ENCODE measurements around the gene MROH8. TPM values are rescaled to one million over a fixed set of nuclear protein-coding genes. Genes with fewer than 3 reads are reported as not detected.
"Not testable (repeated sequence)": the region's sequence is repeated elsewhere in the genome, so short reads cannot be mapped to it uniquely, and the experiment has no call there.

MROH8 gene
- total RNA-seq, 1 donor from 2014 or later = 1.5 TPM

DNA sequence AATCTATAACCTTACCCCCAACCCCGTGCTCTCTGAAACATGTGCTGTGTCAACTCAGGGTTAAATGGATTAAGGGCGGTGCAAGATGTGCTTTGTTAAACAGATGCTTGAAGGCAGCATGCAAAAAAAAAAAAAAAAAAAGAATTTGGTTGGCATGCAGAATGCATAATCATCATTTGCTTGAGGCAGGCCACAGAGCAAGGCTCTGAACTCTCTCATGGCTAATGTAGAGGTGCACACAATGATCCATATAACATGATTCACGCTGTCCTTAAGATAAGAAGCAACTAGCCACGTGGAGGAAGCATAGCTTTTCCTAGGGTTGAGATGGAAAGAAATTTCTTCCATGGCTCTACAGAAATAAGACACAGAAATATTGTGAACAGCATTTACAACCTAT is 27.8 kb downstream of the MROH8 start:
- H3K4me1 ChIP-seq = no peaks in the 10 kb centered on the region
- no peak overlapping the region for H3K4me3 ChIP-seq
- no peaks in the 10 kb centered on the region for H3K27me3 ChIP-seq
- H3K36me3 ChIP-seq = no peaks in the 10 kb centered on the region
- no peak for DNase-seq (ENCODE audit: extremely low spot score in 2 of 2)
- intact Hi-C loops (cut with DNase I) = no loop called here
- no peak overlapping the region for H3K27ac ChIP-seq
- H3K9me3 ChIP-seq = no peaks in the 10 kb centered on the region
- TF ChIP-seq POLR2A (IDR thresholded peaks at IDR 0.05) (no peak), POLR2AphosphoS5 (IDR thresholded peaks at IDR 0.05; ENCODE audit: insufficient read depth in 1 of 2, low read depth in 1 of 2) (no peak)
- TF ChIP-seq, protein P1, sequence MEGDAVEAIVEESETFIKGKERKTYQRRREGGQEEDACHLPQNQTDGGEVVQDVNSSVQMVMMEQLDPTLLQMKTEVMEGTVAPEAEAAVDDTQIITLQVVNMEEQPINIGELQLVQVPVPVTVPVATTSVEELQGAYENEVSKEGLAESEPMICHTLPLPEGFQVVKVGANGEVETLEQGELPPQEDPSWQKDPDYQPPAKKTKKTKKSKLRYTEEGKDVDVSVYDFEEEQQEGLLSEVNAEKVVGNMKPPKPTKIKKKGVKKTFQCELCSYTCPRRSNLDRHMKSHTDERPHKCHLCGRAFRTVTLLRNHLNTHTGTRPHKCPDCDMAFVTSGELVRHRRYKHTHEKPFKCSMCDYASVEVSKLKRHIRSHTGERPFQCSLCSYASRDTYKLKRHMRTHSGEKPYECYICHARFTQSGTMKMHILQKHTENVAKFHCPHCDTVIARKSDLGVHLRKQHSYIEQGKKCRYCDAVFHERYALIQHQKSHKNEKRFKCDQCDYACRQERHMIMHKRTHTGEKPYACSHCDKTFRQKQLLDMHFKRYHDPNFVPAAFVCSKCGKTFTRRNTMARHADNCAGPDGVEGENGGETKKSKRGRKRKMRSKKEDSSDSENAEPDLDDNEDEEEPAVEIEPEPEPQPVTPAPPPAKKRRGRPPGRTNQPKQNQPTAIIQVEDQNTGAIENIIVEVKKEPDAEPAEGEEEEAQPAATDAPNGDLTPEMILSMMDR (IDR thresholded peaks at IDR 0.05) = no peak

DNA sequence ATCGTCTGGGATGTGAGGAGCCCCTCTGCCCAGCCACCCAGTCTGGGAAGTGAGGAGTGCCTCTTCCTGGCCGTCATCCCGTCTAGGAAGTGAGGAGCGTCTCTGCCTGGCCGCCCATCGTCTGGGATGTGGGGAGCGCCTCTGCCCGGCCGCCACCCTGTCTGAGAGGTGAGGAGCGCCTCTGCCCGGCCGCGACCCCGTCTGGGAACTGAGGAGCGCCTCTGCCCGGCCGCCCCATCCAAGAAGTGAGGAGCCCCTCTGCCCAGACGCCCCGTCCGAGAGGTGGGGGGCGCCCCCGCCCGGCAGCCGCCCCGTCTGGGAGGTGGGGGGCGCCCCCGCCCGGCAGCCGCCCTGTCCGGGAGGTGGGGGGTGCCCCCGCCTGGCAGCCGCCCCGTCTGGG is 28.5 kb downstream of the MROH8 start:
- H3K4me1 ChIP-seq; intact Hi-C loops (cut with DNase I); H3K4me3 ChIP-seq; H3K27me3 ChIP-seq; H3K36me3 ChIP-seq; H3K27ac ChIP-seq; H3K9me3 ChIP-seq; DNase-seq (ENCODE audit: extremely low spot score in 2 of 2): not testable (repeated sequence)

DNA sequence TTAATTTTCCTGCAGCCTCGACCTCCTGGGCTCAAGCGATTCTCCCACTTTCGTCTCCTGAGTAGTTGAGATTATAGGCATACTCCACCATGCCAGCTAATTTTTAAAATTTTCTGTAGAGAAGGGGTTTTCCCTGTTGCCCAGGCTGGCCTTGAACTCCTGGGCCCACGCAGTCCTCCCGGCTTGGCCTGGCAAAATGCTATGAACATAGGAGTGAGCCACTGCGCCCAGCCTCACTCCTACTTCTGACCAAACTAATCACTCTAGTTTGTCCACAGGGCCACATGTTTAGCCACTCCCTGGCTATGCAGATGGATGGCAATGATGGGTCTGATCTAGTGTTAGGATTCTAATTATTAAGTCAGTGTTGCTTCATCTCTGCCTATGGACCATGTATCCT is 32.1 kb downstream of the MROH8 start:
- H3K4me3 ChIP-seq = no peak overlapping the region
- H3K36me3 ChIP-seq = peaks cover 0 to 5% of the 10 kb centered on the region in 2 donors
- TF ChIP-seq POLR2AphosphoS5 (IDR thresholded peaks at IDR 0.05; ENCODE audit: insufficient read depth in 1 of 2, low read depth in 1 of 2) = no peak
- TF ChIP-seq, protein P1 (IDR thresholded peaks at IDR 0.05) = no peak
- no peak for TF ChIP-seq POLR2A (IDR thresholded peaks at IDR 0.05)
- no peak for DNase-seq (ENCODE audit: extremely low spot score in 2 of 2)
- H3K9me3 ChIP-seq = no peaks in the 10 kb centered on the region
- H3K27ac ChIP-seq = no peak overlapping the region
- intact Hi-C loops (cut with DNase I) = no loop called here
- no peaks in the 10 kb centered on the region for H3K4me1 ChIP-seq
- no peaks in the 10 kb centered on the region for H3K27me3 ChIP-seq

DNA sequence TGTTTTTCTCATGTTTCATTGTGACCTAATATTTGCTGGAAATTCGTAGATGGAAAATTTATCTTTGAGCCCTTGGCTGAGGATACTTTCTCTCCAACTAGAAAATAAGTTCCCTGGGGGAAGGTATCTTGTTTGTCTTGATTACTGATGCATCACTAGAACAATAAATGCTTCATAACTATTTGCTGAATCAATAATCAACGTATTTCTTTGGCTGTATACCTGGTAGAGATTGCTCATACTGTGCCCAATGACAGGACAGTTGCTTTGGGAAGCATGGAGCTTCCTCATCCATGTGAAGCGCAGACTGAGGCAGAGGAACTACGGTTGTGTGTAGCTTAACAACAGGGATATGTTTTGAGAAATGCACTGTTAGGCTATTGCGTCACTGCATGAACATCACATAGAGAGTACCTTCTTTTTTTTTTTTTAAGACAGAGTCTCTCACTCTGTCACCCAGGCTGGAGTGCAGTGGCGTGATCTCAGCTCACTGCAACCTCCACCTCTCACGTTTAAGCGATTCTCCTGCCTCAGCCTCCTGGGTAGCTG is 34.4 kb downstream of the MROH8 start:
- intact Hi-C loops (cut with DNase I) = no loop called here
- H3K27ac ChIP-seq = no peak overlapping the region
- DNase-seq (ENCODE audit: extremely low spot score in 2 of 2) = no peak
- H3K4me3 ChIP-seq = no peak overlapping the region
- H3K27me3 ChIP-seq = no peaks in the 10 kb centered on the region
- H3K9me3 ChIP-seq = no peaks in the 10 kb centered on the region
- TF ChIP-seq, protein P1 (IDR thresholded peaks at IDR 0.05) = no peak
- TF ChIP-seq POLR2AphosphoS5 (IDR thresholded peaks at IDR 0.05; ENCODE audit: insufficient read depth in 1 of 2, low read depth in 1 of 2) (no peak), POLR2A (IDR thresholded peaks at IDR 0.05) (no peak)
- H3K4me1 ChIP-seq = no peaks in the 10 kb centered on the region
- peaks cover 0 to 5% of the 10 kb centered on the region in 2 donors for H3K36me3 ChIP-seq

DNA sequence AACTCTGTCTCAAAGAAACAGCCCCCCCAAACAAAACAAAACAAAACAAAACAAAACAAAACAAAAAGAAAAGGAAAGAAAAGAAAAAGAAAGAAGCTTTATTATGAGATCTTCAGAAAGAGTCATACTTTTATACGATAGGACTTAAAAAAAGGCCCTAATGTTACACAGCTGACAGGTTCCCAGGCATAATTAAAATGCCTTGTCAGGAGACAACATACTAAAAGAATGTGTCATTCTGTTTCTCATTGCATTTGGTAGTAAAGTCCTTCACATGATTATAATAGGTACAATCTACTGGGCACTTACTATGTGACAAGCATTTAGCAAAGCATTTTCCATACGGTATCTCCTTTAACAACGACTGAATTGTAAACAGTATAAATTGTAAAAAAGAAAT is 36.6 kb downstream of the MROH8 start:
- intact Hi-C loops (cut with DNase I) = no loop called here
- no peak overlapping the region for H3K4me3 ChIP-seq
- H3K36me3 ChIP-seq = peaks cover 0 to 5% of the 10 kb centered on the region in 2 donors
- H3K27ac ChIP-seq = no peak overlapping the region
- DNase-seq (ENCODE audit: extremely low spot score in 2 of 2) = no peak
- H3K4me1 ChIP-seq = no peaks in the 10 kb centered on the region
- no peak for TF ChIP-seq POLR2A (IDR thresholded peaks at IDR 0.05)
- TF ChIP-seq, protein P1 (IDR thresholded peaks at IDR 0.05) = no peak
- TF ChIP-seq POLR2AphosphoS5 (IDR thresholded peaks at IDR 0.05; ENCODE audit: insufficient read depth in 1 of 2, low read depth in 1 of 2) = no peak
- no peaks in the 10 kb centered on the region for H3K27me3 ChIP-seq
- no peaks in the 10 kb centered on the region for H3K9me3 ChIP-seq

Measured in vagina (tissue), 2 donors.